Type B pancreatic cell (in vitro differentiated cells): ENCODE data around the gene SUPT6H. TPM values are rescaled to one million over a fixed set of nuclear protein-coding genes. Genes with fewer than 3 reads are reported as not detected.
A peak's percentile ranks its signal among the peaks of the same experiment; 100 is the strongest.
"Not testable (repeated sequence)": the region's sequence is repeated elsewhere in the genome, so short reads cannot be mapped to it uniquely, and the experiment has no call there.

Experiments
- DNase-seq: peaks from one replicate; pipeline ENCODE4 v3.0.0; 2021; ENCODE audit warnings: mixed read lengths; ENCODE audit not compliant: unreplicated experiment; ENCODE audit errors: extremely low spot score
- H3K27ac Mint-ChIP-seq: 2 replicates; pipeline ENCODE4 v1.8.0; 2021; ENCODE audit warnings: mild to moderate bottlenecking, mixed read lengths
- H3K27me3 Mint-ChIP-seq: 2 replicates; pipeline ENCODE4 v1.8.0; 2021; ENCODE audit warnings: mixed read lengths
- H3K36me3 Mint-ChIP-seq: 2 replicates; pipeline ENCODE4 v1.8.0; 2021; ENCODE audit warnings: mixed read lengths
- H3K4me1 Mint-ChIP-seq: one replicate; pipeline ENCODE4 v1.8.0; 2021; ENCODE audit warnings: mixed read lengths; ENCODE audit not compliant: unreplicated experiment
- H3K4me3 Mint-ChIP-seq: 2 replicates; pipeline ENCODE4 v1.8.0; 2021; ENCODE audit warnings: mild to moderate bottlenecking, mixed read lengths
- H3K9me3 Mint-ChIP-seq: 2 replicates; pipeline ENCODE4 v1.8.0; 2021; ENCODE audit warnings: mixed read lengths
- CTCF ChIP-seq: fragments of 200-600 bp; sonication (generic); conservative IDR thresholded peaks from 2 replicates; pipeline ENCODE4 v1.5.0; 2021; ENCODE audit warnings: antibody characterized with exemption, mild to moderate bottlenecking
- total RNA-seq: library from RNA; stranded (reverse); gene quantifications from 2 replicates; pipeline ENCODE4 v1.2.1, GENCODE V29; 2021; ENCODE audit warnings: low replicate concordance

SUPT6H gene
- total RNA-seq, 1 donor from 2014 or later = 69.2 TPM

DNA sequence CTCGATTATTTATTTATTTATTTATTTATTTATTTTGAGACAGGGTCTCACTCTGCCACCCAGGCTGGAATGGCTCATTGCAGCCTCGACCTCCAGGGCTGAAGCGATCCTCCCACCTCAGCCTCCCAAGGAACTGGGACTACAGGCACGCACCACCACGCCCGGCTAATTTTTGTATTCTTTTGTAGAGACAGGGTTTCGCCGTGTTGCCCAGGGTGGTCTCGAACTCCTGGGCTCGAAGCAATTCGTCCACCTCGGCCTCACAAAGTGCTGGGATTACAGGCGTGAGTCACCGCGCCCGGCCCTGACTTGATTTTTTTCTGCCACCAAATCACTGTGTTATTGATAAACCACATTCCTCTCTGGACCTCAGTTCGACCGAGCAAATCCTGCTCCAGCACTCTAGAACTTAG is 57.0 kb downstream of the SUPT6H start:
- DNase-seq = no peak
- peaks cover 36% of the 10 kb centered on the region for H3K4me1 Mint-ChIP-seq
- no peaks in the 10 kb centered on the region for H3K9me3 Mint-ChIP-seq
- H3K27ac Mint-ChIP-seq = peak overlapping the region; percentile 97
- H3K4me3 Mint-ChIP-seq = peak overlapping the region; percentile 100
- H3K36me3 Mint-ChIP-seq = peaks cover 39% of the 10 kb centered on the region
- TF ChIP-seq CTCF = peak; percentile 9
- H3K27me3 Mint-ChIP-seq = no peaks in the 10 kb centered on the region

- Mint-ChIP-seq H3K36me3 (peaks cover 35% of the 10 kb centered on the region), H3K4me3 (peak overlapping the region; percentile 100), H3K27me3 (no peaks in the 10 kb centered on the region), H3K27ac (peak overlapping the region; percentile 97), H3K4me1 (peaks cover 50% of the 10 kb centered on the region), H3K9me3 (no peaks in the 10 kb centered on the region)
- DNase-seq = no peak
- peak; percentile 50 for TF ChIP-seq CTCF
Observed at GRCh38 chr17:28720247-28720996, 58.4 kb downstream of the SUPT6H start.

DNA sequence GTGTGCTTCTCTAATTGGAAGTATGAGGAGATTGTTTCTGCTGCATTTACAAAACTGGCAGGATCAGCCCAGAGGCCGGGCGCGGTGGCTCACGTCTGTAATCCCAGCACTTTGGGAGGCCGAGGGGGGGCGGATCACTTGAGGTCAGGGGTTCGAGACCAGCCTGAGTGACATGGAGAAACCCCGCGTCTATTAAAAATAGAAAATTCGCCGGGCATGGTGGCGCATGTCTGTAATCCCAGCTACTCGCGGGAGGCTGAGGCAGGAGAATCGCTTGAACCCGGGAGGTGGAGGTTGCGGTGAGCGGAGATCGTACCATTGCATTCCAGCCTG is 59.0 kb downstream of the SUPT6H start:
- H3K4me3 Mint-ChIP-seq = peak overlapping the region; percentile 100
- H3K36me3 Mint-ChIP-seq = peaks cover 33% of the 10 kb centered on the region
- not testable (repeated sequence) for H3K9me3 Mint-ChIP-seq

DNA sequence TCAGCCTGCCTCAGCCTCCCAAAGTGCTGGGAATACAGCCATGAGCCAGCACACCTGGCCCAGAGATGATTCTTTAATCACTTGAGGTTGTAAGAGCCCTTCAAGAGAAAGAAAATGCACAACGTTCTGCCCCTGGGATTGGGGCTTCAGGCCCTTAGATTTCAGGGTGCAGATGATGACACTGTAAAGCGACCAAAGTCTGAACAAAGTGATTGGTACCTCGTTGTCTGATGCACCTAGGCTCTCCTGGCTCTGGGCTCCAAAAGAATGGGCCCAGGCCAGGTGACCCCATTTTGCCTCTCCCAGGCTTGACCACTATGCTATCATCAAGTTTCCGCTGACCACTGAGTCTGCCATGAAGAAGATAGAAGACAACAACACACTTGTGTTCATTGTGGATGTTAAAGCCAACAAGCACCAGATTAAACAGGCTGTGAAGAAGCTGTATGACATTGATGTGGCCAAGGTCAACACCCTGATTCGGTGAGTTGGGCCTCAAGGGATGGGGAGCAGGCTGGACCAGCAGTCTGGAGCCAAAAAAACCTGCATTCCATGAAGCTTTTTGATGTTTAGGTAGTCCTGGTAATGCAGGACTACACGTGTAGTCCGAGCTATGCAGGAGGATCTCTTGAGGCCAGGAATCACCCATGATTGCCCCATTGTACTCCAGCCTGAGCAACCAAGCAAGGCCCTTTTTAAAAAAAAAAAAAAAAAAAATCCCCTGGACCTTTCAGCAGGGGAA is 60.6 kb downstream of the SUPT6H start:
- no peaks in the 10 kb centered on the region for H3K9me3 Mint-ChIP-seq
- H3K36me3 Mint-ChIP-seq = peaks cover 33% of the 10 kb centered on the region
- no peak for DNase-seq
- no peak for TF ChIP-seq CTCF
- peaks cover 52% of the 10 kb centered on the region for H3K4me1 Mint-ChIP-seq
- H3K27me3 Mint-ChIP-seq = no peaks in the 10 kb centered on the region
- peak overlapping the region; percentile 70 for H3K4me3 Mint-ChIP-seq
- peak overlapping the region; percentile 97 for H3K27ac Mint-ChIP-seq

More for the DNA sequence above, 59.0 kb downstream of the SUPT6H start:
- peaks cover 52% of the 10 kb centered on the region for H3K4me1 Mint-ChIP-seq
- H3K27ac Mint-ChIP-seq = peak overlapping the region; percentile 97
- not testable (repeated sequence) for H3K27me3 Mint-ChIP-seq, DNase-seq

DNA sequence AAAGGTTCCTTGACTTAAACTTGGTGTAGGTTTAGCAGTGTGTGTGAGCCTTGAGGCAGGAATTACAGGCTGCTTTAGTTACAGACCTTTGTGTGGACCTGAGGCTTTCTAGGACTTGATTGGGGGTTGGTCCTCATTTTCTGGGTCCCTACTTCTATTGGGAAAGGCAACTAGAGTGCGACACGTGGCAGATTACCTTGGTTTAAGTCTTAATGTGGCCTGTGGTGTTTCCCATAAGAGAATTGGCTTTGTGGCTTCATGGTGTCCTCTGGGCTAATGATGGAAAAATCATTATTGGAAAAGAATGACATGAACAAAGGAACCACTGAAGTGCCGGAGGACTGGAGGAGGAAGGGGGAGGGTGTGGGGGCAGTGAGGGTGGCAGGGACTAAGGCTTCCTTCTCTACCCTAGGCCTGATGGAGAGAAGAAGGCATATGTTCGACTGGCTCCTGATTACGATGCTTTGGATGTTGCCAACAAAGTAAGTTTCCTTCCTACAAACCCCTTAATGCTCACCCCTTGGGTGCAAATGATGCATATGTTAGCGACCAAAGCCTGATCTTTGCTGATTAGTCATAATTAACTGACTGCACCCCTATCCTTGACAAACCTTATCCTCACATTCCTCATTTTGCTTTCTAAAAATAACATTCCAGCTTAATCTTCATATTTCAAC is 61.3 kb downstream of the SUPT6H start:
- H3K27ac Mint-ChIP-seq = peak overlapping the region; percentile 97
- DNase-seq = no peak
- peaks cover 49% of the 10 kb centered on the region for H3K4me1 Mint-ChIP-seq
- H3K27me3 Mint-ChIP-seq = no peaks in the 10 kb centered on the region
- TF ChIP-seq CTCF = no peak
- H3K4me3 Mint-ChIP-seq = peak overlapping the region; percentile 91
- H3K36me3 Mint-ChIP-seq = peaks cover 33% of the 10 kb centered on the region
- no peaks in the 10 kb centered on the region for H3K9me3 Mint-ChIP-seq

GRCh38 chr17:28723836-28724499 is 62.0 kb downstream of the SUPT6H start:
- not testable (repeated sequence) for H3K9me3 Mint-ChIP-seq, H3K27me3 Mint-ChIP-seq, DNase-seq
- H3K27ac Mint-ChIP-seq = peak overlapping the region; percentile 97
- H3K36me3 Mint-ChIP-seq = peaks cover 35% of the 10 kb centered on the region
- peak overlapping the region; percentile 91 for H3K4me3 Mint-ChIP-seq
- H3K4me1 Mint-ChIP-seq = peaks cover 46% of the 10 kb centered on the region
